KG1 (cell line): Measurements from ENCODE around the gene IER5L.
"Not testable (repeated sequence)": the region's sequence is repeated elsewhere in the genome, so short reads cannot be mapped to it uniquely, and the experiment has no call there.

Source experiments
- DNase-seq: peaks from one replicate; lab custom pipeline; 2025; lab: John Stamatoyannopoulos, UW

IER5L gene

DNA sequence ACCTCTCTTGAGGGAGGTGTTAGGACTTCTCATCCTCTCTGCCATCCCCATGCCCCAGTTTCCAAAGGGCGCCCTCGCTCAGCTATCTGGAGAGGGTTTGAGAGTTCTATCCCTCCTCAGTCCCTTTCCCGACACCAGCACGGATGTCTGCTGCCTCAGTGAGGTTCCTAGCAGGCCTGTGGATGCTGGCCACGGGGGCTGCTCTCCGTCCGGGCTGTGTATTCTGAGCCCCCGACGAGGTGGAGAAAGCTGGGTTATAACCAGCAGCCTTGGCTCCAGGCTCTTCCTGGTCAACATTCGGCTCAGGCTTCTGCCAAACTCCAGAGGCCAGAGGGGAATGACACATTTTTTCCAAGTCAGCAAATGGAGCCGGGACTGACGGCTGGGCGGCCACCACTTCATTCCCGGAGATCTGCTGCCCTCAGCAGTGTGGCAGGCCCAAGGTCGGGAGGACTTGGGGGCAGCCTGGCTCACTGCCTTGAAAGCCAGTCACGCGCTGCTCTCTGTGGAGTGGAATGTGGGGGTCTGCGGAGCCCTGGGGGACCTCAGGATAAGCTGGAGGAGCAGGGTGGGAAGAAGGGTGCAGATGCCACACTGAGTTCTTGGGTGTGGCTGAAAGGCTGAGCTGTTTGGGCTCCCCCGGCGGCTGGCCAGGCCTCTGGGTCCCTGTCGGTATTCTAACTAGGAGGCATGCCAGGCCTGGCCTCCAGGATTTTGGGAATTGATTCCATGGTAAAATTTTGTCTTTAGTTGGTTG lies 39.4 kb downstream of the IER5L start:
- no peak for DNase-seq

DNA sequence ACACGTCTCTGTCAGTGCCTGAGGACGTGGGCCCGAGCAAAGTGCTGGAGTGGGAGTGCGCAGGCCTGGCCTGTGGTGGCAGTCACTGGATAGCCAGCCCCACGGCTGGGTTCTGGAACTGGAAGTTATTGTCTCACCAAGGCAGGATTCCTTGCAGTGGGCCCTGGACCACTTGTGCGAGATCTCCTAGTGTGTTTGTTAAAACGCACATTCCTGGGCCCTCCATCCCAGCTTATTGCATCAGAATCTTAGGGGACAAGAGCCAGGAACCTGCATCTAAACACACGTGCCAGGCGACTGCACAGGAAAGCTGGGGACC lies 40.0 kb downstream of the IER5L start:
- DNase-seq = no peak

DNA sequence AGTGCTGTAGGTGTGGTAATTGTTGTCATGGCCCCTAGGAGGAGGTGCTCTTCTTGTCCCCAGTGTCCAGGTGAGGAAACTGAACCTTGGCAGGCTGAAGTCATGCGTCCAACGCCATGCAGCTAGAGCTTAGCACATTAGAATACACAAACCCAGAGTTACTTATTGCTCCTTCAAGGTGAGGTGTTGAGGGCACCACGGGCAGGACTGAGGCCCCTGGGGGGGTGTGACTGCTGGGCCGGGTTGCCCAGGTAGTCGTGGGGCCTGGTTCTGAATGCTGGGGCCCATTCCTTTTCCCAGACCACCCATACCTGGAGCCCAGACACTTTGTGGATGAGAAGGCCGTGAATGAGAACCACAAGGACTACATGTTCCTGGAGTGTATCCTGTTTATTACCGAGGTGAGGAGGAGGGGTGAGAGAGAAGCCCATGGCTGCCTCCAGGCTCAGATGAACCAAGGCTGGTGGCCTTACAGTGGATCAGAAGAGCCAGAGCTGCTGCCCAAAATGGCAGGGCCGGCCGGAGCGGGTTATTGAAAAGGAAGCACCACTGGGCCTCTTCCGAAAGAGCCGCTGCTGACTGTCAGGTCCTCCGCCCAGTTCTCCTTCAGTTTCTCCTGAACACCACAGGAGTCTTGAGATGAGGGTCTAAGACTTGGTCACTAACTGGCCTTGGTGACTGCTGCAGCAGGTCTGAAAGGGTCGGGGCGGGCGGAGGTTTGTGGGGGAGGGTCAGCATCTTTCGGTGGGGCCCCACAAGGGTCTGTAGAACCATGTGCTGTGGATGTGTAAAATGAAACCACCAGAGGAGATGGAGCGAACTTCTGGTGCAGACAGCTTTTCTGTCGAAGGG lies 40.5 kb downstream of the IER5L start:
- no peak for DNase-seq

DNA sequence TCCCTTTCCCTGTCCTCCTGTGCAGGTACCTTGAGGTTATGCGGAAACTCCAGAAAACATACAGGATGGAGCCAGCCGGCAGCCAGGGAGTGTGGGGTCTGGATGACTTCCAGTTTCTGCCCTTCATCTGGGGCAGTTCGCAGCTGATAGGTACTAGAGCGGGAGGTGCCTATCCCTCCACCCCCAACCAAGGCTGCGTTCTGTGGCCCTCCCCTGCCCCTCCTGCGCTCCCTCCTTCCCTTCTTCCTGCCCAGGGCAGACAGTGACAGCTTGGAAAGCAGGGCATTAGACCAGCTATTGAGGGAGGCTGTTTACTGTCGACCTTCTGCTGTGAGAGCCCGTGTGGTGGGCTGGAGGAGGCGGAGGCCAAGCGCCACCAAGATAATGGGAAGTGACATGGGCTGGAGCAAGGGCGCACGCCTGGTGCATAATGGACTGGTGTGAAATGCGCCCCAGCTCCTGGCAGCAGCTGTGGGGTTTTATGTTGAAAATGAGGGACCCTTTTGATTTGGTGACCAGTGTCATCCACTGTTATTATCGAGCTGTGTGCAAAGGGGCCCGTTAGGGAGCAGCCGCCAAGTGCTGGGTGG lies 41.5 kb downstream of the IER5L start:
- DNase-seq = no peak

DNA sequence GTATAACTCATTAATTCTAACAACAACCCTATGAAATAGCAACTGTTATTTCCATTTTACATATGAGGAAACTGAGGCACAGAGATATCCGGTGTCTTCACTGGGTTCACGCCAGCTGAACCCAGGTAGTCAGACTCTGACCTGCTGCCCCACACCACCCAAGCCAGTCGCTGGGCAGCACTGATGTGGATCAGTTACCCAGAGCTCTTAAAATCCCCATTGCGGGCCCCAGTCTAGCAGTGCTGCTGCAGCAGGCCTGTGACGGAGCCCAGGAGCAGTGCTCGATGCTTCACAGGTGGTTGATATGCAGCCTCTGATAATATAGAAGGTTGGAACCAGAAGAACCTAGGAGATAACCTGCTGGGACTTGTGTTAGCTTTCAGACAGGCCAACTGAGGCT lies 42.6 kb downstream of the IER5L start:
- no peak for DNase-seq

DNA sequence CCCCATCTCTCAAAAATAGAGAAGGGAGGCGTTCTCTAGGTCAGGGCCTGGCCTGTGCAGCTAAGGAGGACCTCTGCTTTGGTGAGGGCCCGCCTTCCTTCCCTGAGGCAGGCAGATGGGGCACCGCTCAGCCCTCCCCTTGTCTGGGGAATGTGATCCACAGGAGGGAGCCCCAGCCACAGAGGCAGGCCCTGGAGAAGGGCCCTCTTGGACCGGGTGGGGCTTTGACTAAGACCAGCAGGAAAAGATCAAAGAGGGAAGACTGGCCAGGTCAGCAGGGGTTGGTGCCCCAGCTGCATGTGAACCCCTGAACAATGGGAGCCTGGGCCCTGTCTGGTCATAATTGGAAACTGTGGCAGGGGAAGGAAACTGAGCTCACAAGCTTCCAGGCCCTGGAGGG lies 45.0 kb downstream of the IER5L start:
- DNase-seq = no peak

DNA sequence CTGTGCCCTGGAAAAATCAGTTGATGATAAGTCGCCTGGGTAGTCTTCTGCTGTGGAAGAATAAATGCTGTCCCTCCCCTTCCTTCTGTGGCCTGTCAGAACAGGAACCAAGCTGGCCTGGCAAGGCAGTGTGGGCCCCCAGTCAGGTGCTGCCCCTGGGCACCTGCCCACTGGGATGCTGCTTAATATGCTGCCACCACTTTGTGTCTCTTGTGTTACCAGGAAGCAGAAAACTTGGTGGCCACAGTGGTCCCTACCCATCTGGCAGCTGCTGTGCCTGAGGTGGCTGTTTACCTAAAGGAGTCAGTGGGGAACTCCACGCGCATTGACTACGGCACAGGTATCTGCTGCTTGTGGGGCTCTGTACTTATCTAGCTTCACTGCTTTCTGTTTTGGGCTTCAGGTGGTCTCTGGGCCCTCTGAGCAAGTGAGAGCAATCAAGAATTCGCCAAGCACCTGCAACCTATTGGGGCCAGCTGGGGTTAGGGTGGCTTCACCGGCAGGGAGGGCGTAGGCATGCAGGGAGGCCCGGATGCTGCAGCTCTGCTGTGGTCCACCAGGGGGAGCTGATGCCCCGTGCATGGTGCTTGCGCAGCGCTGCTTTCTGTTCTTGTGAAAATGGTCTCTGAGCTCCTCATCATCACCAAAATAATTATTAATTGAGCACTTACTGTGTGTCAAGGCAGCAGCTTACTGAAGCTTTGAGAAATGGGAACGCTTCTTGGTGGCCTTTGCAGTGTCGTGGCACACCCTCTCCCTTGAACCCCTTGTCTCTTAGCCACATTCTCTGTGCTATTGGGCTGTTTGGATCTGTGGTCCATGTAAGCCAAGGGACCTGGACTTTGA lies 46.5 kb downstream of the IER5L start:
- DNase-seq = peak; percentile 45

DNA sequence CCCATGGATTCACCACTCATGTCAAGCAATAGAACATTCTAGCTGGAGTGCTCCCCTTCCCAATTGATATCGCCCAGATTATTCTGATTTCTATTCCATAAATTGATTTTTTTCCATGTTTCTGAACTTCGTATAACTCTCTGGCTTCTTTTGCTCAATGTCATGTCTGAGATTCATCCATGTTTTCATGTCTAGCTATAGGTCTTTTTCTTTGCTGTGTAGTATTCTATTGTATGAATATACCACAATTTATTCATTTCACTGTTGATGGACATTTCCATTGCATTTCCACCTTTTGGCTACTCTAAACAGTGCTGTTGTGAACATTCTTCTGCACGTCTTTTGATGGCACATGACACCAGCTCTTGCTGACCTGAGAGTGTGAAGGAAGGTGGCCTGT lies 47.3 kb downstream of the IER5L start:
- DNase-seq = no peak

DNA sequence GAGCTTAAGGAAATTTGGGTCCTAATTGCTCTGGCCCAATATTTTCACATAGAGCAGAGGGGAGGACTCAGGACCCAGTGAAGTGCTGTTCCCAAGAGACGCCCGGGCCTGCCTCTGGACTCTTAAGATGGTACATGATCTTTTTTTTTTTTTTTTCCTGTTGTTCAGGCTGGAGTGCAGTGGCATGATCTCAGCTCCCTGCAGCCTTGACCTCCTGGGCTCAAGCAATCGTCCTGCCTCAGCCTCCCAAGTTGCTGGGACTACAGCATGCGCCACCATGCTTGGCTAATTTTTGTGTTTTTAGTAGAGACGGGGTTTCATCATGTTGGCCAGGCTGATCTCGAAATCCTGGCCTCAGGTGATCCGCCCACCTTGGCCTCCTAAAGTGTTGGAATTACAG lies 47.8 kb downstream of the IER5L start:
- not testable (repeated sequence) for DNase-seq

DNA sequence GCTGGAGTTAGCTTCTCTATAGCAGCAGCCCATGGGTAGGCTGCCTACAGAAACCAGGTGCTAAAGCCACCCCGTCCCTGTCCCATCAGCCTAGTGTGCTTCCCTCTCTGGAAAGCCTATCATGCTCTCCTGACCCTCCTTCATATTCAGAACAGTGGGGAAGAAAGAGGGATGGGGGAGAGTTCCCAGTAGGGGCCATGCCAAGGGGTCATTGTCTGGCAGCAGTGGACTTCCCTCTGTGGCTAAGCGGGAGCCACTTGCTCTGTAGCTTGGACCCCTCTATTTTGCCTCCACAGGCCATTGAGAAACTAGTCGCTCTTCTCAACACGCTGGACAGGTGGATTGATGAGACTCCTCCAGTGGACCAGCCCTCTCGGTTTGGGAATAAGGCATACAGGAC lies 49.4 kb downstream of the IER5L start:
- DNase-seq = no peak

DNA sequence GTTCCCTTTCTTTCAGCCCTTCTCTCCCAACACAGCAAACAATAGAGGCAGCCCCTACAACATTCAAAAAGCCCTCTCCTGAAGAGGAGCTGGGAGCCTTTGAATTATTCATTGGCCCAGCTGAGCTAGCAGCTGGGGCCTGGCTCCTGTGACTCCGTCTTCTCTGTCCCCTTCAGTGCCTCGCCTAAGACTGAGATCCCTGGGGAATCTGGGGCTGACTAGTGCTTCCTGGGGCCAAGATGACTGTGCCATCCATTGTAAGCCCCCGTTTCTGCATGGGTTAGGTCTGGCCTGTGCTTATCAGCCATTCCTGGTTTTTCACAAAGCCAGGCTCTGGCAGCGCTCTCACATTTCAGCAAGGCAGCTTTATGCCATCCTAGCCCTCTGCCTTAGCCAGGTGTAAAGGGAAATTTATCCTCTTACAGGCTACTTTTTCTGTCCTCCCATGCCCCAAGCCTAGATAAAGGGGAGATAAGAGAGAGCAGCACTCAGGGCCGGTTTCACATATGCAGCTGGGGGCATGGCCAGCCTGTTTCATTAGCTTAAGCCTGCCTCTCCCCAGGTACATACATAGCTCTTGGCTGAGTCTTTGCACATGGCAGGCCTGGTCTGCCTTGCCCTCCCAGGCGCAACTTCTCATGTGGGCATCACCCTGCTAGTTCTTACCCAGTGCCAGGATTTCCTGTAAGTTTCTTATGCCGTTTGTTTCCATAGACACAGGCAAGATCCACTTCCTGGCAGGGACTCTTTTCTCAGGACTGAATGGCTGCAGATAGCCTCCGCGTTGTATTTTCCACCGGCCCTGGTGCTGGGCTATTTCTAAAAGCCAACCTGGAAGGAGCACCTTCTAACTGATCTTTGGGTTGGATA lies 51.1 kb downstream of the IER5L start:
- DNase-seq = no peak
